Gastrocnemius medialis (tissue), 4 donors: ENCODE data around the gene NPAS2.

Experiments used
- CTCF ChIP-seq, 5 experiments: fragments of 450-650 bp in 3 of 5; fragments of 200-600 bp in 2 of 5; sonication (generic) in 2 of 5; IDR thresholded peaks in 4 of 5; conservative IDR thresholded peaks in 1 of 5; 1 replicate in 4 of 5; 2 replicates in 1 of 5; pipeline ENCODE4 v1.5.1; 2016 to 2019; ENCODE audit warnings: antibody characterized with exemption in 5 of 5, mild to moderate bottlenecking in 3 of 5, moderate library complexity in 3 of 5
- POLR2A ChIP-seq, 2 donors: fragments of 450-650 bp; IDR thresholded peaks; one replicate each; pipeline ENCODE4 v1.6.1; 2017; ENCODE audit warnings: antibody characterized with exemption in 2 of 2, mild to moderate bottlenecking in 2 of 2, moderate library complexity in 2 of 2

GRCh38 chr2:100862081-100862480 is 42.1 kb downstream of the NPAS2 start:
- TF ChIP-seq CTCF (IDR thresholded peaks at IDR 0.05 in 4 of 5, conservative IDR thresholded peaks at IDR 0.05 in 1 of 5) (no peak), POLR2A (IDR thresholded peaks at IDR 0.05) (no peak)
